RWPE2 (cell line): ENCODE measurements around the gene ROR2.

ENCODE experiments used
- ATAC-seq: fragments of 200-7000 bp; cut with Tn5 transposase; 3 replicates; pipeline ENCODE4 v1.9.1; 2021; ENCODE audit warnings: low read depth
- DNase-seq: peaks from one replicate; pipeline ENCODE4 v3.0.0-alpha.2; 2020; ENCODE audit warnings: low spot score
- H3K27ac ChIP-seq: fragments of 450-650 bp; 2 replicates; pipeline ENCODE4 v1.5.1; 2017; ENCODE audit warnings: mild to moderate bottlenecking; ENCODE audit not compliant: poor library complexity, severe bottlenecking
- H3K27me3 ChIP-seq: fragments of 250-450 bp; sonication (Bioruptor Pico); 2 replicates; pipeline ENCODE4 v1.5.1; 2021; ENCODE audit warnings: mild to moderate bottlenecking, moderate library complexity; ENCODE audit not compliant: insufficient read depth, poor library complexity, severe bottlenecking
- H3K36me3 ChIP-seq: fragments of 250-450 bp; sonication (Bioruptor Pico); 2 replicates; pipeline ENCODE4 v1.5.1; 2020; ENCODE audit warnings: low read depth, mild to moderate bottlenecking, moderate library complexity
- H3K4me1 ChIP-seq: fragments of 250-450 bp; sonication (Bioruptor Pico); 2 replicates; pipeline ENCODE4 v1.5.1; 2021; ENCODE audit warnings: mild to moderate bottlenecking, moderate library complexity; ENCODE audit not compliant: insufficient read depth, poor library complexity, severe bottlenecking
- H3K4me3 ChIP-seq: fragments of 250-450 bp; sonication (Bioruptor Pico); 2 replicates; pipeline ENCODE4 v1.5.1; 2021; ENCODE audit warnings: mild to moderate bottlenecking, moderate library complexity; ENCODE audit not compliant: severe bottlenecking
- H3K9me3 ChIP-seq: fragments of 250-450 bp; sonication (Bioruptor Pico); 2 replicates; pipeline ENCODE4 v1.5.1; 2021; ENCODE audit warnings: mild to moderate bottlenecking, moderate library complexity; ENCODE audit not compliant: severe bottlenecking
- TF ChIP-seq, protein P1 (sequence below): fragments of 450-650 bp; IDR thresholded peaks from one replicate; pipeline ENCODE4 v1.5.1; 2017; ENCODE audit warnings: mild to moderate bottlenecking, moderate library complexity; ENCODE audit not compliant: poor library complexity, severe bottlenecking

ROR2 gene

DNA sequence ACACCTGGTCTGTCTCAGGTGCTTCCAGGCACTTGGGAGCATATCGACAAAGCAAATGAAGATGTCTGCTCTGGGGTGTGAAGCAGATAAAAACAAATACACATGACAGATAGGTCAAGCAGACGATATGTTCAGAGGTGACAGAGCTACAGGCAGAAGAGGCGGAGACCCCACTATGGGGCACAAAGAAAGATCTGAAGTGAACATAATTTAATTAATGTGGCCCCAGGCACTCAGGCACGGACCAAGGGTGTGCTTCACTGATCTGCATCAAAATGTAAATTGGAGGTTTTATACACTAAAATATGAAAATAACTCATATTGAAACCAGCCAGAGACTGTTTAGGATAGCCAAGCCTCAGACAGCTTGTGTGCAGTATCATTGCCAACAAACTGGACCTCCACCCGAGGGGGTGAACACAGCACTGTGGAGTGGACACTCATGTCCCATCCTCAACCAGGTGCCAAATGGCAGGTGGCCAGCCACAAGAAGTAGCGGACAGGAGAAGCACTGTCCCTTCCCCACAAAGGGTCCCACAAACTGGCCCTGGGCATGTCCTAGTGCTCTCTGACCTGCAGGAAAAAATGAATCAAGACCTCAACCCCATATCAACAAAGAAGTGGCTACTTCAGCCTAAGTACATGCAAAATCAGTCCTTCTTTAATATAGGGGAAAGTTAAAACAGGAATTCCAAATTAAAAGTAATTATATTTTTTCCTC, 29.2 kb downstream of the ROR2 start:
- H3K27ac ChIP-seq, result no peak overlapping the region
- H3K9me3 ChIP-seq, result no peaks in the 10 kb centered on the region
- DNase-seq (no peak), ATAC-seq (no peak)
- no peaks in the 10 kb centered on the region for H3K4me1 ChIP-seq
- H3K4me3 ChIP-seq, result no peak overlapping the region
- H3K36me3 ChIP-seq, result no peaks in the 10 kb centered on the region
- TF ChIP-seq, protein P1, sequence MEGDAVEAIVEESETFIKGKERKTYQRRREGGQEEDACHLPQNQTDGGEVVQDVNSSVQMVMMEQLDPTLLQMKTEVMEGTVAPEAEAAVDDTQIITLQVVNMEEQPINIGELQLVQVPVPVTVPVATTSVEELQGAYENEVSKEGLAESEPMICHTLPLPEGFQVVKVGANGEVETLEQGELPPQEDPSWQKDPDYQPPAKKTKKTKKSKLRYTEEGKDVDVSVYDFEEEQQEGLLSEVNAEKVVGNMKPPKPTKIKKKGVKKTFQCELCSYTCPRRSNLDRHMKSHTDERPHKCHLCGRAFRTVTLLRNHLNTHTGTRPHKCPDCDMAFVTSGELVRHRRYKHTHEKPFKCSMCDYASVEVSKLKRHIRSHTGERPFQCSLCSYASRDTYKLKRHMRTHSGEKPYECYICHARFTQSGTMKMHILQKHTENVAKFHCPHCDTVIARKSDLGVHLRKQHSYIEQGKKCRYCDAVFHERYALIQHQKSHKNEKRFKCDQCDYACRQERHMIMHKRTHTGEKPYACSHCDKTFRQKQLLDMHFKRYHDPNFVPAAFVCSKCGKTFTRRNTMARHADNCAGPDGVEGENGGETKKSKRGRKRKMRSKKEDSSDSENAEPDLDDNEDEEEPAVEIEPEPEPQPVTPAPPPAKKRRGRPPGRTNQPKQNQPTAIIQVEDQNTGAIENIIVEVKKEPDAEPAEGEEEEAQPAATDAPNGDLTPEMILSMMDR, result no peak
- no peaks in the 10 kb centered on the region for H3K27me3 ChIP-seq

DNA sequence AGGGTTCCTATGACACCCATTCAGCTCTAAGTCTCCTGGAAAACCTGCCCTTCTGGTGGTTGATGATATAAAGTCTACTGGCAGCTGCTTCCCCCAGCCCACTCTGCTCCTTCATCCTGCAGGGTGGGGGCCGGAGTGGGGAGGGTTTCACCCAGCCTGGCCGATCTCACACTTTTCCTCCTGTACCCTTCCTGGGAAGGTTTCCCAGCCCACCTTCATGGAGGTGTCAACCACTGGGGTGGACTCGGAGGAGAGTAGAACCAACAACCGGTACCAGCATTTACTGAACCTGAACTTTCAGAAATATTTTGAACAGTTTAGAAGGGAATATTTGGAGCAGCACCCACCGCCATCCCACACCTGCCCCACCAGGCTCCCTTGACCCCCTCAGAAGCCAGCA, 30.4 kb downstream of the ROR2 start:
- TF ChIP-seq, protein P1, result no peak
- Histone ChIP-seq H3K36me3 (no peaks in the 10 kb centered on the region), H3K9me3 (no peaks in the 10 kb centered on the region), H3K4me3 (no peak overlapping the region), H3K27me3 (no peaks in the 10 kb centered on the region), H3K27ac (no peak overlapping the region), H3K4me1 (no peaks in the 10 kb centered on the region)
- DNase-seq (no peak), ATAC-seq (no peak)

DNA sequence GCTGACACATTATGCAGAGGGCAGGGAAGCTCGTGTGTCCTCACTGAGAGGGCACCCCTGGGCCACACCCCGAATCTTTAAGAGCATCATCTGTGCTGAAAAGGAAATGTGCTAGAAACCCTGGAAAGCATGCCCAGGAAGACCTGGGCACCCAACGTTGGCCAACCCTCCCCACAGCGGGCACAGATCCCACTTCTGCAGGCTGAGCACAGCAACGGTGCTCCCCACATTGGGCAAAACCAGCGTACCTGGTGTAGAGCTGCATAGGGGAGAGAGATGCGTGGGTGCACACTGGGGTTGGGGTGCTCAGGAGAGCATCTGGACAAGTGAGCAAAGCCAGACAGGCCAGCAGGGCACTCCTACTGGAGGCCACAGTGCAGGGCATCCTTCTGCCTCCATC, 32.6 kb downstream of the ROR2 start:
- Histone ChIP-seq H3K4me3 (no peak overlapping the region), H3K27ac (no peak overlapping the region), H3K36me3 (no peaks in the 10 kb centered on the region), H3K4me1 (no peaks in the 10 kb centered on the region), H3K27me3 (no peaks in the 10 kb centered on the region), H3K9me3 (no peaks in the 10 kb centered on the region)
- DNase-seq, result no peak
- TF ChIP-seq, protein P1, result no peak
- ATAC-seq, result no peak

DNA sequence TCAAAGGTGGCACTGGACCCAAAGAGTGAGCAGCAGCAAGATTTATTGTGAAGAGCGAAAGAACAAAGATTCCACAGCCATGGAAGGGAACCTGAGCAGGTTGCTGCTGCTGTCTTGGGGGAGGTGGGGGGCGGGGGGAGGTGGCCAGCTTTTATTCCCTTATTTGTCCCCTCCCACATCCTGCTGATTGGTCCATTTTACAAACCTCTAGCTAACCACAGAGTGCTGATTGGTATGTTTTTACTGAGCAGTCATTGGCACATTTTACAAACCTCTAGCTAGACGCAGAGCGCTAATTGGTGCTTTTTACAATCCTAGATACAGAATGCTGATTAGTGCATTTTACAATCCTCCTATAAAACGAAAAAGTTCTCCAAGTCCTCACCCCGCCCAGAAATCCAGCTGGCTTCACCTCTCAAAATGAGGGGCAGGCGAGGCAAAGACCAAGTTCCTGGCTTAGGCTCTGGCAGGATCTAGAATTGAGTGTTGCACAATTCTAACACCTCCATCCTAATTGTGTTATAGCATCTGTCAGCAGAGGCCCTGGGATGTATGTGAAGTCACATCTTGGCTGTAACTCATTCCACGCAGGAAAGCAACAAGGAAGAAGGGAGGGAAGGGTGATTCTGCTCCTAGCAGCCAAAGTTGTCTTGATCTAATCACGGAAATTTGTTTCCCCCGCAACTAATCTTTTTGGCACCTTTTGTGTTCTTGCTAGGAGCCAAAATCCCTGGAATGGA, 34.3 kb downstream of the ROR2 start:
- H3K4me3 ChIP-seq, result no peak overlapping the region

More for the DNA sequence above, 34.3 kb downstream of the ROR2 start:
- TF ChIP-seq, protein P1, result no peak
- no peak overlapping the region for H3K27ac ChIP-seq
- H3K4me1 ChIP-seq, result no peaks in the 10 kb centered on the region
- no peaks in the 10 kb centered on the region for H3K9me3 ChIP-seq
- ATAC-seq, result no peak
- DNase-seq, result no peak
- no peaks in the 10 kb centered on the region for H3K27me3 ChIP-seq
- no peaks in the 10 kb centered on the region for H3K36me3 ChIP-seq
